ENCODE results near the gene MAP2K3.

MAP2K3 gene

DNA sequence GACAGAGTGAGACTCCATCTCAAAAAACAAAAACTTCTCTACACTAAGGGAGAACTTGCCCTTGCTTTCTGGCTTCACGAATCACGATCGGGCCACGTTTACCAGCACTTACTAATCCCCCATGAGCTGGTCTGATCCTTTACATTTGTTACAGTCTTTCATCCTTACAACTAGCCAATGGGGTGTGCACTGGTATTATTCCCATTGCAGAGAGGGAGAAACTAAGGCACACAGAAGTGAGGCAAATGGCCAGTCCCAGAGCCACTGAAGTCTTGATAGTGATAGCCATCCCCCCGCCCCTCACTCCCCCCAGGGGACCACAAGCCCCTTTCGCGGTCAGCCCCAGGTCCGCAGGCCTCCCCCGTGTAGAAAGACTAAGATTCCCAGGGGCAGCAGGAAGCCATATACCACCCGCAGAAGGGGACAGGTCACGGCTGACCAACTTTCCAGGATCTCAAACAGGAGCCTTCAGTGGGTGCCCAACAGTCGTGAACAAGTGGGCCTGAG lies 32.2 kb upstream of the MAP2K3 start:
- ATAC-seq, result no peak; the same call in 2 of the 3 replicates
- TF ChIP-seq, protein P1, sequence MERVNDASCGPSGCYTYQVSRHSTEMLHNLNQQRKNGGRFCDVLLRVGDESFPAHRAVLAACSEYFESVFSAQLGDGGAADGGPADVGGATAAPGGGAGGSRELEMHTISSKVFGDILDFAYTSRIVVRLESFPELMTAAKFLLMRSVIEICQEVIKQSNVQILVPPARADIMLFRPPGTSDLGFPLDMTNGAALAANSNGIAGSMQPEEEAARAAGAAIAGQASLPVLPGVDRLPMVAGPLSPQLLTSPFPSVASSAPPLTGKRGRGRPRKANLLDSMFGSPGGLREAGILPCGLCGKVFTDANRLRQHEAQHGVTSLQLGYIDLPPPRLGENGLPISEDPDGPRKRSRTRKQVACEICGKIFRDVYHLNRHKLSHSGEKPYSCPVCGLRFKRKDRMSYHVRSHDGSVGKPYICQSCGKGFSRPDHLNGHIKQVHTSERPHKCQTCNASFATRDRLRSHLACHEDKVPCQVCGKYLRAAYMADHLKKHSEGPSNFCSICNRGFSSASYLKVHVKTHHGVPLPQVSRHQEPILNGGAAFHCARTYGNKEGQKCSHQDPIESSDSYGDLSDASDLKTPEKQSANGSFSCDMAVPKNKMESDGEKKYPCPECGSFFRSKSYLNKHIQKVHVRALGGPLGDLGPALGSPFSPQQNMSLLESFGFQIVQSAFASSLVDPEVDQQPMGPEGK (CRISPR knock-in tag; IDR thresholded peaks at IDR 0.05; ENCODE audit: borderline replicate concordance), result no peak
- TF ChIP-seq, protein P2, sequence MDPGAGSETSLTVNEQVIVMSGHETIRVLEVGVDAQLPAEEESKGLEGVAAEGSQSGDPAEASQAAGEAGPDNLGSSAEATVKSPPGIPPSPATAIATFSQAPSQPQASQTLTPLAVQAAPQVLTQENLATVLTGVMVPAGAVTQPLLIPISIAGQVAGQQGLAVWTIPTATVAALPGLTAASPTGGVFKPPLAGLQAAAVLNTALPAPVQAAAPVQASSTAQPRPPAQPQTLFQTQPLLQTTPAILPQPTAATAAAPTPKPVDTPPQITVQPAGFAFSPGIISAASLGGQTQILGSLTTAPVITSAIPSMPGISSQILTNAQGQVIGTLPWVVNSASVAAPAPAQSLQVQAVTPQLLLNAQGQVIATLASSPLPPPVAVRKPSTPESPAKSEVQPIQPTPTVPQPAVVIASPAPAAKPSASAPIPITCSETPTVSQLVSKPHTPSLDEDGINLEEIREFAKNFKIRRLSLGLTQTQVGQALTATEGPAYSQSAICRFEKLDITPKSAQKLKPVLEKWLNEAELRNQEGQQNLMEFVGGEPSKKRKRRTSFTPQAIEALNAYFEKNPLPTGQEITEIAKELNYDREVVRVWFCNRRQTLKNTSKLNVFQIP (CRISPR knock-in tag; IDR thresholded peaks at IDR 0.05; ENCODE audit: borderline replicate concordance, low read depth), result no peak
- TF ChIP-seq RARB (CRISPR knock-in tag; IDR thresholded peaks at IDR 0.05), result no peak
- no peak for TF ChIP-seq ZNF565 (CRISPR knock-in tag; conservative IDR thresholded peaks at IDR 0.05; ENCODE audit: low read depth)
- TF ChIP-seq, protein P3, sequence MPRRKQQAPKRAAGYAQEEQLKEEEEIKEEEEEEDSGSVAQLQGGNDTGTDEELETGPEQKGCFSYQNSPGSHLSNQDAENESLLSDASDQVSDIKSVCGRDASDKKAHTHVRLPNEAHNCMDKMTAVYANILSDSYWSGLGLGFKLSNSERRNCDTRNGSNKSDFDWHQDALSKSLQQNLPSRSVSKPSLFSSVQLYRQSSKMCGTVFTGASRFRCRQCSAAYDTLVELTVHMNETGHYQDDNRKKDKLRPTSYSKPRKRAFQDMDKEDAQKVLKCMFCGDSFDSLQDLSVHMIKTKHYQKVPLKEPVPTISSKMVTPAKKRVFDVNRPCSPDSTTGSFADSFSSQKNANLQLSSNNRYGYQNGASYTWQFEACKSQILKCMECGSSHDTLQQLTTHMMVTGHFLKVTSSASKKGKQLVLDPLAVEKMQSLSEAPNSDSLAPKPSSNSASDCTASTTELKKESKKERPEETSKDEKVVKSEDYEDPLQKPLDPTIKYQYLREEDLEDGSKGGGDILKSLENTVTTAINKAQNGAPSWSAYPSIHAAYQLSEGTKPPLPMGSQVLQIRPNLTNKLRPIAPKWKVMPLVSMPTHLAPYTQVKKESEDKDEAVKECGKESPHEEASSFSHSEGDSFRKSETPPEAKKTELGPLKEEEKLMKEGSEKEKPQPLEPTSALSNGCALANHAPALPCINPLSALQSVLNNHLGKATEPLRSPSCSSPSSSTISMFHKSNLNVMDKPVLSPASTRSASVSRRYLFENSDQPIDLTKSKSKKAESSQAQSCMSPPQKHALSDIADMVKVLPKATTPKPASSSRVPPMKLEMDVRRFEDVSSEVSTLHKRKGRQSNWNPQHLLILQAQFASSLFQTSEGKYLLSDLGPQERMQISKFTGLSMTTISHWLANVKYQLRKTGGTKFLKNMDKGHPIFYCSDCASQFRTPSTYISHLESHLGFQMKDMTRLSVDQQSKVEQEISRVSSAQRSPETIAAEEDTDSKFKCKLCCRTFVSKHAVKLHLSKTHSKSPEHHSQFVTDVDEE (CRISPR knock-in tag; IDR thresholded peaks at IDR 0.05), result no peak
- no peak for TF ChIP-seq ZNF8 (CRISPR knock-in tag; IDR thresholded peaks at IDR 0.05)
- no peak for TF ChIP-seq BACH2 (CRISPR knock-in tag; IDR thresholded peaks at IDR 0.05; ENCODE audit: borderline replicate concordance)
- no peak for TF ChIP-seq PPARA (CRISPR knock-in tag; IDR thresholded peaks at IDR 0.05; ENCODE audit: borderline replicate concordance)
- TF ChIP-seq OSR1 (CRISPR knock-in tag; IDR thresholded peaks at IDR 0.05), result no peak
- TF ChIP-seq, protein P4, sequence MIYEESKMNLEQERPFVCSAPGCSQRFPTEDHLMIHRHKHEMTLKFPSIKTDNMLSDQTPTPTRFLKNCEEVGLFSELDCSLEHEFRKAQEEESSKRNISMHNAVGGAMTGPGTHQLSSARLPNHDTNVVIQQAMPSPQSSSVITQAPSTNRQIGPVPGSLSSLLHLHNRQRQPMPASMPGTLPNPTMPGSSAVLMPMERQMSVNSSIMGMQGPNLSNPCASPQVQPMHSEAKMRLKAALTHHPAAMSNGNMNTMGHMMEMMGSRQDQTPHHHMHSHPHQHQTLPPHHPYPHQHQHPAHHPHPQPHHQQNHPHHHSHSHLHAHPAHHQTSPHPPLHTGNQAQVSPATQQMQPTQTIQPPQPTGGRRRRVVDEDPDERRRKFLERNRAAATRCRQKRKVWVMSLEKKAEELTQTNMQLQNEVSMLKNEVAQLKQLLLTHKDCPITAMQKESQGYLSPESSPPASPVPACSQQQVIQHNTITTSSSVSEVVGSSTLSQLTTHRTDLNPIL (CRISPR knock-in tag; IDR thresholded peaks at IDR 0.05; ENCODE audit: low read depth), result no peak
- TF ChIP-seq ARNTL (CRISPR knock-in tag; IDR thresholded peaks at IDR 0.05; ENCODE audit: borderline replicate concordance, low read depth), result no peak
- no peak for TF ChIP-seq CSDC2 (CRISPR knock-in tag; IDR thresholded peaks at IDR 0.05)
- TF ChIP-seq TCF4 (CRISPR knock-in tag; IDR thresholded peaks at IDR 0.05; ENCODE audit: borderline replicate concordance), result no peak
- no peak for TF ChIP-seq SNAI2 (CRISPR knock-in tag; IDR thresholded peaks at IDR 0.05)
- TF ChIP-seq ZFP30 (CRISPR knock-in tag; IDR thresholded peaks at IDR 0.05), result no peak
- TF ChIP-seq ZC3H10 (CRISPR knock-in tag; IDR thresholded peaks at IDR 0.05), result no peak
- no peak for TF ChIP-seq ZFP3 (CRISPR knock-in tag; IDR thresholded peaks at IDR 0.05)
- no peak for TF ChIP-seq ISL1 (CRISPR knock-in tag; IDR thresholded peaks at IDR 0.05)
- TF ChIP-seq ZNF70 (CRISPR knock-in tag; IDR thresholded peaks at IDR 0.05), result no peak
- no peak for TF ChIP-seq GLIS3 (CRISPR knock-in tag; IDR thresholded peaks at IDR 0.05)

DNA sequence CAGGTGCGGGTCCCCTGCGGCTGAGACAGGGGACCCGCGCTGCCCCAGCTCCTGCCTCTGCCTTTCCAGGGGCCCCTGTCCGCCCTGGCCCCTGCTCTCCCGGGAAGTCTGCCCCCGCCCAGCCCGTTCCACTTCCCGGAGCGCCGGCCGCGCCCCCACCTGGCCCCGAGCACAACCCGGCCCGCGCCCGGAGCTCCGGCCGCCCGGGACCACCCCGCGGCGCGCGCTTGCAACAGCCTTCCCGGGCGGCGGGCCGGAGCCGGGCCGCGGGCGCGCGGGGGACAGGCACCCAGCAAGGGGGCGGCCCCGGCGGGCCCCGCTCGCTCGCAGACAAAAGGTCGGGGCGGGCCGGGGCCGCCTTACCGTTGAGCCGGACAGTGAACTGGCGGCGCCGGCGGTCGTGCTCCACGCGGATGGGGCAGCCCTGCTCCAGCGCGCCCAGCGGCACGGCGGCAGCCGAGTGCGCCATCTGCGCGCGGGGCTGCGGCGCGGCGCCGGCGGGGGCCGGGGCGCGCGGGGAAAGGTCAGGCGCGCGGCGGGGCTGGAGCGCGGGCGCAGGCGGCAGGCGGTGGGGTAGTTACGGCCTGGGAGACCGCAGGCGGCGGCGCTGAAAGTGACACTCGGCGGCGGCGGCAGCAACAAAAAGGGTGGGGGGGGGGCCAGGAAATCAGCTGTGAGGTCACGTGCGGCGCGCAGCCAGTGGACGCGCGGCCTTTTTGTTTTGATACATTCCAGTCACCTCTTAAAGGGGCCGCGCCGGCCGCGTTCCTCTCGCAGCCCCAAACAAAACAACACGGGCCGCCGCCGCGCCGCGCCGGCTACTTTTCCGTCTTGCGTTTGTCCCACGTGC lies 31.5 kb upstream of the MAP2K3 start, which contains the start of gene NATD1:
NATD1 (minus strand) TSS at position 615 of the 850 bp plus-strand sequence; CDS start at position 469, 146 bp downstream.
- TF ChIP-seq CSDC2 (CRISPR knock-in tag; IDR thresholded peaks at IDR 0.05) (no peak), ZNF565 (CRISPR knock-in tag; conservative IDR thresholded peaks at IDR 0.05; ENCODE audit: low read depth) (no peak), TCF4 (CRISPR knock-in tag; IDR thresholded peaks at IDR 0.05; ENCODE audit: borderline replicate concordance) (no peak), ZFP30 (CRISPR knock-in tag; IDR thresholded peaks at IDR 0.05) (no peak), RARB (CRISPR knock-in tag; IDR thresholded peaks at IDR 0.05) (no peak), TOX (CRISPR knock-in tag; IDR thresholded peaks at IDR 0.05; ENCODE audit: borderline replicate concordance) (no peak), ARNTL (CRISPR knock-in tag; IDR thresholded peaks at IDR 0.05; ENCODE audit: borderline replicate concordance, low read depth) (no peak), ZC3H10 (CRISPR knock-in tag; IDR thresholded peaks at IDR 0.05) (no peak), ESRRG (CRISPR knock-in tag; IDR thresholded peaks at IDR 0.05) (no peak)
- TF ChIP-seq, protein P2 (CRISPR knock-in tag; IDR thresholded peaks at IDR 0.05; ENCODE audit: borderline replicate concordance, low read depth), result no peak
- TF ChIP-seq, protein P3 (CRISPR knock-in tag; IDR thresholded peaks at IDR 0.05), result no peak
- TF ChIP-seq, protein P5, sequence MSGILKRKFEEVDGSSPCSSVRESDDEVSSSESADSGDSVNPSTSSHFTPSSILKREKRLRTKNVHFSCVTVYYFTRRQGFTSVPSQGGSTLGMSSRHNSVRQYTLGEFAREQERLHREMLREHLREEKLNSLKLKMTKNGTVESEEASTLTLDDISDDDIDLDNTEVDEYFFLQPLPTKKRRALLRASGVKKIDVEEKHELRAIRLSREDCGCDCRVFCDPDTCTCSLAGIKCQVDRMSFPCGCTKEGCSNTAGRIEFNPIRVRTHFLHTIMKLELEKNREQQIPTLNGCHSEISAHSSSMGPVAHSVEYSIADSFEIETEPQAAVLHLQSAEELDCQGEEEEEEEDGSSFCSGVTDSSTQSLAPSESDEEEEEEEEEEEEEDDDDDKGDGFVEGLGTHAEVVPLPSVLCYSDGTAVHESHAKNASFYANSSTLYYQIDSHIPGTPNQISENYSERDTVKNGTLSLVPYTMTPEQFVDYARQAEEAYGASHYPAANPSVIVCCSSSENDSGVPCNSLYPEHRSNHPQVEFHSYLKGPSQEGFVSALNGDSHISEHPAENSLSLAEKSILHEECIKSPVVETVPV (CRISPR knock-in tag; IDR thresholded peaks at IDR 0.05), result no peak
- ATAC-seq, result peak; percentile 79
